ENCODE measurements around the gene NHLRC3.
"Not testable (repeated sequence)": the region's sequence is repeated elsewhere in the genome, so short reads cannot be mapped to it uniquely, and the experiment has no call there.

The NHLRC3 gene

GRCh38 chr13:39037880-39038568 is at the start of gene NHLRC3, which contains the start of gene PROSER1:
NHLRC3 (plus strand) TSS chr13:39038456; CDS start chr13:39038640, 184 bp downstream.
PROSER1 (minus strand) TSS chr13:39038089; CDS start chr13:39037242, 847 bp downstream.
- peak; percentile 38 to 97 (median 94) for DNase-seq

- no peak for DNase-seq
Measured at GRCh38 chr13:38990693-38991092, 47.6 kb upstream of the NHLRC3 start, which contains the start of gene STOML3. STOML3 (minus strand) TSS chr13:38990831; CDS start chr13:38990721, 110 bp downstream.

- DNase-seq = no peak
Measured at GRCh38 chr13:38993381-38993780, 44.9 kb upstream of the NHLRC3 start.

GRCh38 chr13:38998739-38999138 is 39.5 kb upstream of the NHLRC3 start:
- DNase-seq = no peak

GRCh38 chr13:39006371-39007111 is 31.7 kb upstream of the NHLRC3 start:
- not testable (repeated sequence) for DNase-seq

- no peak for DNase-seq
Measured at GRCh38 chr13:39012608-39013007, 25.6 kb upstream of the NHLRC3 start.

GRCh38 chr13:39013462-39013861 is 24.8 kb upstream of the NHLRC3 start:
- DNase-seq = no peak

GRCh38 chr13:39016087-39016486 is 22.2 kb upstream of the NHLRC3 start:
- no peak for DNase-seq

- peak in 2 of 14 donors; percentile 12 to 22 for DNase-seq
Measured at GRCh38 chr13:39016787-39017186, 21.5 kb upstream of the NHLRC3 start.

GRCh38 chr13:39020853-39021462 is 17.3 kb upstream of the NHLRC3 start:
- no peak for DNase-seq

- DNase-seq = no peak
Measured at GRCh38 chr13:39023316-39023715, 14.9 kb upstream of the NHLRC3 start.

GRCh38 chr13:39023761-39024160 is 14.5 kb upstream of the NHLRC3 start:
- DNase-seq = no peak

- peak in 1 of 14 donors; percentile 37 for DNase-seq
Measured at GRCh38 chr13:39025433-39025839, 12.8 kb upstream of the NHLRC3 start.

- no peak for DNase-seq
Measured at GRCh38 chr13:39032150-39032549, 6.1 kb upstream of the NHLRC3 start.

- no peak for DNase-seq
Measured at GRCh38 chr13:39034085-39034484, 4.2 kb upstream of the NHLRC3 start.

- no peak for DNase-seq
Measured at GRCh38 chr13:39035204-39035603, 3.1 kb upstream of the NHLRC3 start.

GRCh38 chr13:39035799-39036198 is 2.5 kb upstream of the NHLRC3 start:
- DNase-seq = no peak

- DNase-seq = no peak
Measured at GRCh38 chr13:39036212-39036611, 2.0 kb upstream of the NHLRC3 start.

GRCh38 chr13:39037410-39037879 is 811 bp upstream of the NHLRC3 start:
- peak in 2 of 14 donors; percentile 56 for DNase-seq

- DNase-seq = peak in 3 of 14 donors; percentile 64 to 82 (median 66)
Measured at GRCh38 chr13:39038569-39039030, 344 bp downstream of the NHLRC3 start.

GRCh38 chr13:39039041-39039440 is 785 bp downstream of the NHLRC3 start:
- DNase-seq = no peak

GRCh38 chr13:39040206-39040605 is 1.9 kb downstream of the NHLRC3 start:
- no peak for DNase-seq

- no peak for DNase-seq
Measured at GRCh38 chr13:39044536-39044935, 6.3 kb downstream of the NHLRC3 start.
